Measurements from ENCODE around the gene CNTFR.

GRCh38 chr9:34514816-34515215, 74.7 kb downstream of the CNTFR start:
- no peak for TF ChIP-seq CTCF (IDR thresholded peaks at IDR 0.05)
- no peak for TF ChIP-seq POLR2A (IDR thresholded peaks at IDR 0.05)
